ENCODE measurements around the gene GAPDH.

GAPDH gene

GRCh38 chr12:6527711-6528110, 6.6 kb upstream of the GAPDH start:
- no peak overlapping the region for H3K27ac ChIP-seq (ENCODE audit: extremely low read depth, low read depth, low read length)
- TF ChIP-seq ZNF280D (tag by site-specific recombination; IDR thresholded peaks at IDR 0.05), result no peak
- no peak for TF ChIP-seq KLF10 (tag by site-specific recombination; IDR thresholded peaks at IDR 0.05)
- no peak for TF ChIP-seq KLF7 (tag by site-specific recombination; IDR thresholded peaks at IDR 0.05; ENCODE audit: borderline replicate concordance)
- TF ChIP-seq ZBTB11 (tag by site-specific recombination; conservative IDR thresholded peaks at IDR 0.05; ENCODE audit: low read depth), result no peak
- TF ChIP-seq ZNF214 (tag by site-specific recombination; IDR thresholded peaks at IDR 0.05; ENCODE audit: borderline replicate concordance), result no peak
- no peak for TF ChIP-seq ZNF169 (tag by site-specific recombination; IDR thresholded peaks at IDR 0.05)
- TF ChIP-seq ZSCAN16 (tag by site-specific recombination; IDR thresholded peaks at IDR 0.05), result no peak
- no peaks in the 10 kb centered on the region for H3K9me3 ChIP-seq (ENCODE audit: control insufficient read depth, insufficient read depth, low read depth, low read length)
- H3K4me1 ChIP-seq (ENCODE audit: control insufficient read depth, insufficient read depth, low read length), result peaks cover 10% of the 10 kb centered on the region
- POLR2A ChIA-PET, result no interaction called here
- no peak overlapping the region for H3K4me3 ChIP-seq (ENCODE audit: low read depth, low read length)
- CTCF ChIA-PET, result interaction anchor here (0.6 to 1.4 kb wide), 2 partner anchors 11 to 619 kb away, joined by 6 to 7 read pairs; no protein-coding TSS in a partner anchor
- peaks cover 66 to 98% of the 10 kb centered on the region in 2 experiments for H3K36me3 ChIP-seq (ENCODE audit: control insufficient read depth in 2 of 2, insufficient read depth in 1 of 2, low read length in 2 of 2)

- no peaks in the 10 kb centered on the region for H3K9me3 ChIP-seq (ENCODE audit: control insufficient read depth, insufficient read depth, low read depth, low read length)
- ChIA-PET POLR2A (interaction anchor here (0.6 to 4.7 kb wide), 3 partner anchors 21 to 58 kb away, joined by 3 to 24 read pairs (median 5); partner anchors contain the start of gene VAMP1), CTCF (interaction anchor here (0.6 to 1.2 kb wide), 3 partner anchors 9 to 618 kb away, joined by 3 to 7 read pairs (median 3); no protein-coding TSS in a partner anchor)
- H3K27ac ChIP-seq (ENCODE audit: extremely low read depth, low read depth, low read length), result no peak overlapping the region
- peaks cover 12% of the 10 kb centered on the region for H3K4me1 ChIP-seq (ENCODE audit: control insufficient read depth, insufficient read depth, low read length)
- no peak overlapping the region for H3K4me3 ChIP-seq (ENCODE audit: low read depth, low read length)
- H3K36me3 ChIP-seq (ENCODE audit: control insufficient read depth in 2 of 2, insufficient read depth in 1 of 2, low read length in 2 of 2), result peaks cover 57 to 88% of the 10 kb centered on the region in 2 experiments
- TF ChIP-seq ZNF366 (tag by site-specific recombination; conservative IDR thresholded peaks at IDR 0.05) (no peak), ZNF670 (tag by site-specific recombination; IDR thresholded peaks at IDR 0.05; ENCODE audit: low read depth) (no peak), ZBTB10 (tag by site-specific recombination; IDR thresholded peaks at IDR 0.05) (no peak), ZNF449 (tag by site-specific recombination; IDR thresholded peaks at IDR 0.05) (no peak), ZNF544 (tag by site-specific recombination; IDR thresholded peaks at IDR 0.05) (no peak), ZNF404 (tag by site-specific recombination; IDR thresholded peaks at IDR 0.05) (no peak)
These were observed 5.6 kb upstream of the GAPDH start for GRCh38 chr12:6528539-6529235.
